Nucleus accumbens (tissue), 56 donors: ENCODE results near the gene AGO1.

Source experiments
- DNase-seq, 56 donors: peaks; one replicate each; lab custom pipeline; 2025; lab: John Stamatoyannopoulos, UW

The AGO1 gene

DNA sequence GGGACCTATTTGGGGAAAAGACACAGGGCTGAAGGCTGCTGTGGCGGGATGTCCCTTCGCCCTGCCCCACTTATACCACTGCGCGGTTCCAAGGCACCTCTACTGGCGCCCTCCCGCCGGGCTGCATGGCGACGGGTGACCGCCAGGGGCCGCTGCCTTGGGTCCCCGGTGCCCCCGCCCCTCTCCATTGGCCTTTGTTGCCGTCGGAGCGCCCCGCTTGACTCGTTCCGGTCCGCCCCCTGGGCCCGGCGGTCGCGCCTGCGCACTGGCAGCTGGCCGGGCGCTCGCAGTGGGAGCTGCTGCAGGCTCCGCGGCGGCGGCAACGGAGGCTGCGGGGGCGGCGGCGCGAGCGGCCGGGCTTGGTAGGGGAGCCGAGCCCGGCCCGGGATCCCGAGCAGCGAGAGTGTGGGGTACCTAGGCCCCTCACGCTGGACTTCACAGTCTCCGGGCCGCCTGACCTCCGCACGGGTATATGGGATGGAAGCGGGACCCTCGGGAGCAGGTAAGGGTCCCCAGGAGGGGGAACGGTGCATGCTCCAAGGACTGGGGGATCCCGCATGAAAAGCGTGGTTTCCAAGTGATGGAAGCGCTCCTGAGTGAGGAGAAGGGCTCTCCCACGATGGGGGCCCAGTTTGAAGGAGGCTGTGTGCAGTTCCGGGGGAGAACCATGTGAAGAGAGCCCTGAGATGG, at the start of gene AGO1:
TSS of gene AGO1 (plus strand) at position 265 of the 690 bp plus-strand sequence. CDS start at position 478, 213 bp downstream.
- peak; percentile 38 to 97 (median 90) for DNase-seq

GRCh38 chr1:35833395-35833794, 49.6 kb upstream of the AGO1 start:
- DNase-seq = no peak

- DNase-seq = no peak
These were observed 48.8 kb upstream of the AGO1 start for GRCh38 chr1:35834218-35834617.

DNA sequence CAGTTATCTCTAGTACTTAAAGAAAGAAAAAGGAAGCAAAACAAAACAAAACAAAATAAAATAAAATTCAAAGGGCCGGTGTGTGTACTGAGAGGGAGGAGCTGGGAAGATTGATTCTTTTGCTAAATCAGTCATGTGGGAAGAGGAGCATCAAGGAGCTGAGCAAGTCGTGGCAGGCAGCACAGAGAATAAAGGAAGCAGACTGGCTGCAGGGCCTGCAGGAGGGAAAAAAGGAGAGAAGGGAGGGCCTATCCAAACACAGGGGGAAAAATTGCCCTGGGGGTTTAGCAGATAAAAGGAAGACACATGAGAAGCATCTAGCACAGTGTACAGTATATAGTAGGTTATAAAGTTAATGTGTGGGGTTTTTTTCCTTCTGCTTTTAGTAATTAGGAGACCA, 47.6 kb upstream of the AGO1 start:
- no peak for DNase-seq

DNA sequence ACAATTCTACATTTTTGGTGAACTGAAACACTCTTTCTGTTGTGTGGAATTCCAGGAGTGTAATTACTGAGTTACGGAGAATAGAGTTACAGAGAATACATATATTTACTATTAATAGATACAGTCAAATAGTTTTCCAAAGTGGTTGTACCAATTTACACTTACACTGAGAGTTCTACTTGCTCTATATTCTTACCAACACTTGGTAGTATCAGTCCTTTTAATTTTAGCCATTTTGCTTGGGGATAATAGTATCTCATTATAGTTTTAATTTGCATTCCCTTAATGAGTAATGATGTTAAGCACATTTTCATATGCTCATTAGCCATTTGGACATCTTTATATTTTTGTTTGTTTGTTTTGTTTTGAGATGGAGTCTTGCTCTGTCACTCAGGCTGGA, 46.3 kb upstream of the AGO1 start:
- DNase-seq = no peak

- DNase-seq = no peak
These were observed 44.2 kb upstream of the AGO1 start for GRCh38 chr1:35838693-35839245.

DNA sequence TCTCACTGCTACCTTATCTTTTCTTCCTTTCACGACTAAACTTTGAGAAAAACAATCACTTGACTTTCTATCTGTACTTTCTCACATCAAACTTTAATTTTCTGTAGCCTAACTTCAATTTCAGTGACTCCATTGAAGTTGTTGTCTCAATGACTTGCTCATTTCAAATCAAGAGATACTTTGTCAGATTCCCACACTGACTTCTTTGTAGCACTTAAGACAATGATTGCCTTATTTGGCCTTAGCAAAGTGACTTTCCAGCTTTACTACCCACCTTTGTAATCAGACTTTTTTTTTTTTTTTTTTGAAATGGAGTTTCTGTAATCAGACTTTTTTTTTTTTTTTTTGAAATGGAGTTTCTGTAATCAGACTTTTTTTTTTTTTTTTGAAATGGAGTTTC, 38.2 kb upstream of the AGO1 start:
- DNase-seq = no peak

DNA sequence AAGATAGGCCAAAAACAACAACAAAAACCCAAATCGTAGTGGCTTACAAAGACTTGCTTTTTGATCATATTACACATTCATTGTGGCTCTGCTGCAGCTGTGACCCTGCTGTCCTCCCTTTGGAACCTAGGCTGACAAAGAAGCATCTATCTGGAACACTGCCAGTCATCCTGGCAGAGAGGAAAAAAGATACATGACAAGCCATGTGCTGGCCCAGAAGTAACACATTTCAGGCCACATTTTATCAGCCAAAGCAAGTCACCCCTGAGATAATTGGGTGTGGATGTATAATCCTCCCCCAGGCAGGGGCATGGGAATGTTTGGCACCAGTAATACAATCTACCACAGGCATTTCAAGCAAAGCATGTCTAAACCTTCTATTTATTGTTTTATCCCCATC, 37.2 kb upstream of the AGO1 start:
- peak in 34 of 56 donors; percentile 0 to 47 (median 18) for DNase-seq

- no peak for DNase-seq
These were observed 35.0 kb upstream of the AGO1 start for GRCh38 chr1:35847935-35848565.

DNA sequence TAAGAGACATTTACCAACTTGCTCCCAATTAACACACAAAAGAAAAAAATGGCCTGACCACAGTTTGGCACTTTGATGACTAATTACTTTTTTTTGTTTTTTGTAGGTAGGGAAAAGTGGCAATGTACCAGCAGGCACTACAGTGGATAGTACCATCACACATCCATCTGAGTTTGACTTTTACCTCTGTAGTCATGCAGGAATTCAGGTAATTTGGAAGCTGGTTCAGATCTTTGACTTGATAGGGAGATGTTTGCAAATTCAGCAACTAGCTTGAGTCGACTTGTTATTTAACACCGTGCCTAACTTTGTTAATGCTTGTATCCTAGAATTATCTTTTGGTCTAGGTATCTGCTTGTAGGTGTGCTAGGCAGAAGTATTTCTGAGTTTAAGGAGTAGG, 33.0 kb upstream of the AGO1 start:
- DNase-seq = no peak

DNA sequence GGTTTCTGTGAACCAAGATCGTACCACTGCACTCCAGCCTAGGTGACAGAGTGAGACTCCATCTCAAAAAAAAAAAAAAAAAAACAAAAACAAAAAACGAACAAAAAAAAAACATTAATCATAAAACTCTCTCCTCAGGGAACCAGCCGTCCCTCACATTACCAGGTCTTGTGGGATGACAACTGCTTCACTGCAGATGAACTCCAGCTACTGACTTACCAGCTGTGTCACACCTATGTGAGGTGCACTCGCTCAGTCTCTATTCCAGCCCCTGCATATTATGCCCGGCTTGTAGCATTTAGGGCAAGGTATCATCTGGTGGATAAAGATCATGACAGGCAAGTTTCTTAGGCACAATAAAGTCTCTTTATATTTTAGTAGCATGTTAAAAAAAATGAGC, 32.3 kb upstream of the AGO1 start:
- DNase-seq = no peak

- peak in 4 of 56 donors; percentile 12 to 25 (median 18) for DNase-seq
These were observed 31.7 kb upstream of the AGO1 start for GRCh38 chr1:35851132-35851869.

DNA sequence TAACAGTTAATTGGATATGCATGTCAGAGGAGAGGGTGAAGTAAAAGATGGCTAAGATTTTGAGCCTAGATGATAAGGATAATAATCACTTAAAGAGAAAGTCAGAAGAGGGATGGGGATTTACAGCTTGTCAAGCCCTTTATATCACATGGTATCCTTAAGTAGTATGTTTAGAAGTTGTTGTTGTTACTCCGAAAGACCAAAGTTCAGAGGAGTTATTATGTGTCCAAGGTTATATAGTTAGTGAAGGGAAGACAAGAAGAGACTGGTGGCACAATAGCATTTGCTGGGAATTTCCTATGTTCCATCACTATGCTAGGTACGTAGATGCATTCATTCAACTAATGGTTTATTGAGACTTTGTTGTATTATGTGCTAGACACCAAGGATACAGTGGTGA, 30.8 kb upstream of the AGO1 start:
- no peak for DNase-seq

DNA sequence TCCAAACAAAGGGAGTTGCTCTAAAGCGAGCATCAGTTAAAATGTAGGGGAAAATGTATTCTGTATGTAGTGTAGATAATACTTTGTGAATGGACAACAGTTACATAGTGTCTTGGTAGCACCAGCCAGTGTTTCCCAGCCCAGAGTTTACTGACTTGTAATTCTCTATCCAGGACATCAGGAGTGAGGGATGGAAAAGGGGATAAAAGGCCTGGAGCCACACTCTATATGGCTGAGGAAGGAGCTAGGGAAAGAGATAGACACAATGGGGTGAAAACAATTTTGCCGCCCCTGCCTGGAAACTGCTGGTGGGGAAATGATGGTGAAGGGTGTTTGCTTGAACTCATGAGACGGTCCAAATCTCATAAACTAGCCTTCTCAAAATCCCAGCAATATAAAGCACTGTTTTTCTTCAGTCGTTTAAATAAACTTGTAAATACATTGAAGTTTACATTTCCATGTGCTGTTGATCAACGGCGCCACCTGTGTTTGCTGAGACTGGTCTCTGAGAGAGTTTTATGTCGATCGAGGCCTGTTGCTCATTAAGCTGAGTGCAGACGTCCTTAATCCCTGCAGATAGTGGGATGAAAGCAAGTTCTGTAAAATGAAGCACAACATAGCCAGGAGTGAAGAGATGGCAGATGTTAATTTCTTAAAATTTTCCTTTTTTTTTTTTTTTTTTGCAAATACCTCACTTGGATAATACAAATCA, 27.9 kb upstream of the AGO1 start:
- DNase-seq = no peak

- DNase-seq = no peak
These were observed 26.0 kb upstream of the AGO1 start for GRCh38 chr1:35856964-35857363.

GRCh38 chr1:35857830-35858229, 25.2 kb upstream of the AGO1 start:
- no peak for DNase-seq

- no peak for DNase-seq
These were observed 22.3 kb upstream of the AGO1 start for GRCh38 chr1:35860696-35861095.

DNA sequence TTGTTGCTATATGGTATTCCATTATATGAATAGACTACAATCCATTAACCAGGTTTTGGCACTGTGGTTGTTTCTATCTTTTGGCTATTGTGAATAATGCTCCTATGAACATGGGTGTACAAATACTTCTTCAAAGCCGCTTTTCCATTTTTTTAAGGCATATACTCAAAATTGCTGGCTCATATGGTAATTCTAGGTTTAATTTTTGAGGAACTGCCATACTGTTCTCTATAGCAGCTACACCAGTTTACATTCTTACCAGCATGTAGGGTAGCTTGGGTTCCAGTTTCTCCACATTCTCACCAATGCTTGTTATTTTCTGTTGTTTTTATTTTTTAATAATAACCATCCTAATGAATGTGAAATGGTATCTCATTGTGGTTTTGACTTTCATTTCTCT, 19.9 kb upstream of the AGO1 start:
- no peak for DNase-seq

DNA sequence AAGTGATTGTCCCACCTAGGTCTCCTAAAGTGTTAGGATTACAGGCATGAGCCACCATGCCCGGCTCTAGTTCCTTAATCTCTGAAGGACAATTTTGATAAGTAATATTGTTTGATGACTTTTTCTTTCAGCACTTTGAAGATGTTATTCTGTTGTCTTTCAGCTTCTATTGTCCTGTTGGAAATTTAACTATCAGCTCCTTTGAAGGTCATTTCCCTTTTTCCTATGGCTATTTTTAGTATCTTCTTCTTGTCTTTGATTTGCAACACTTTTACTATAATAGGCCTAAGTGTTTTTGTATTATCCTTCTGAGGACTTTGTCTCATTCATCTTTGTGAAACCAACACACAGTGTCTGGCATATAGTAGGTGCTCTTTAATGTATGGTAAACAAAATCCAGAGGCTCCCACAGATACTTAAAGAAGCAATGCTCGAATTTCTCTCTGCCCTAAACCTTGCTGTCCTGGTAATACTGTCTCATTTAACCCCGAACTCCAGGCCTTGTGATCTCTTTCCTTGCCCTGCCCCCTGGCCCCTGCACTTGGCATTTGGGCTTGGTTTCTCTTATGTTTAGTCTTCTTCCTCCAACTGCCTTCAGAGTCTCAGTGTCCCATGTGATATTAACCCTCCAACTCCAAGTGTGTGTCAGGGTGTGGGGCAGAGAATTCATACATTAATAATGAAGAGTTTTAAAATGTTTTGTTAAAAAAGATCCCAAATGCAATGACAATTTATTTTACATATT, 19.0 kb upstream of the AGO1 start:
- DNase-seq = no peak

GRCh38 chr1:35864813-35865212, 18.2 kb upstream of the AGO1 start:
- DNase-seq = no peak
